HG02610 (cell line): Measurements from ENCODE around the gene TFAP2A.
A peak's percentile ranks its signal among the peaks of the same experiment; 100 is the strongest.

Experiments used
- ATAC-seq: cut with Tn5 transposase; IDR thresholded peaks from one replicate; pipeline ENCODE4 v1.9.1; 2021; ENCODE audit warnings: mild to moderate bottlenecking, moderate library complexity; ENCODE audit not compliant: unreplicated experiment

The TFAP2A gene

GRCh38 chr6:10426781-10427279 is 12.0 kb upstream of the TFAP2A start:
- ATAC-seq: no peak

- peak; percentile 38 for ATAC-seq
These were observed 11.3 kb upstream of the TFAP2A start for GRCh38 chr6:10425975-10426780.

GRCh38 chr6:10425176-10425974 is 10.5 kb upstream of the TFAP2A start:
- no peak for ATAC-seq

- ATAC-seq: no peak
These were observed 9.2 kb upstream of the TFAP2A start for GRCh38 chr6:10424040-10424439.

- ATAC-seq: no peak
These were observed 7.8 kb upstream of the TFAP2A start for GRCh38 chr6:10422737-10423034.

GRCh38 chr6:10421921-10422736 is 7.3 kb upstream of the TFAP2A start:
- ATAC-seq: no peak

GRCh38 chr6:10421158-10421920 is 6.5 kb upstream of the TFAP2A start:
- ATAC-seq: no peak

GRCh38 chr6:10420546-10421157 is 5.8 kb upstream of the TFAP2A start:
- ATAC-seq: no peak

GRCh38 chr6:10419749-10420545 is 5.1 kb upstream of the TFAP2A start:
- no peak for ATAC-seq

GRCh38 chr6:10418862-10419748 is 4.2 kb upstream of the TFAP2A start:
- ATAC-seq: peak; percentile 52

- ATAC-seq: peak; percentile 5
These were observed 3.5 kb upstream of the TFAP2A start for GRCh38 chr6:10418361-10418861.

- no peak for ATAC-seq
These were observed 2.8 kb upstream of the TFAP2A start for GRCh38 chr6:10417681-10418104.

GRCh38 chr6:10416863-10417641 is 2.2 kb upstream of the TFAP2A start:
- no peak for ATAC-seq

- ATAC-seq: no peak
These were observed 1.6 kb upstream of the TFAP2A start for GRCh38 chr6:10416516-10416862.

- no peak for ATAC-seq
These were observed 975 bp upstream of the TFAP2A start for GRCh38 chr6:10415617-10416480.
